ENCODE measurements around the gene PAPOLB.
A peak's percentile ranks its signal among the peaks of the same experiment; 100 is the strongest.

PAPOLB gene

GRCh38 chr7:4840079-4840501, 21.7 kb downstream of the PAPOLB start:
- DNase-seq, result no peak

GRCh38 chr7:4838626-4839334, 23.1 kb downstream of the PAPOLB start:
- no peak for DNase-seq

GRCh38 chr7:4837803-4838625, 23.8 kb downstream of the PAPOLB start:
- peak; percentile 37 for DNase-seq

GRCh38 chr7:4837041-4837802, 24.6 kb downstream of the PAPOLB start:
- DNase-seq, result no peak

GRCh38 chr7:4836206-4836661, 25.6 kb downstream of the PAPOLB start:
- no peak for DNase-seq

GRCh38 chr7:4835398-4836205, 26.2 kb downstream of the PAPOLB start:
- DNase-seq, result no peak

- no peak for DNase-seq
Measured at GRCh38 chr7:4834601-4835397, 27.0 kb downstream of the PAPOLB start.

GRCh38 chr7:4833691-4834600, 27.9 kb downstream of the PAPOLB start:
- DNase-seq, result no peak

GRCh38 chr7:4833176-4833575, 28.7 kb downstream of the PAPOLB start:
- DNase-seq, result no peak

- no peak for DNase-seq
Measured at GRCh38 chr7:4832711-4833110, 29.1 kb downstream of the PAPOLB start.

GRCh38 chr7:4831723-4832495, 29.9 kb downstream of the PAPOLB start:
- DNase-seq, result no peak

GRCh38 chr7:4830176-4830575, 31.7 kb downstream of the PAPOLB start:
- peak; percentile 31 for DNase-seq

- no peak for DNase-seq
Measured at GRCh38 chr7:4828720-4829383, 33.0 kb downstream of the PAPOLB start.

- no peak for DNase-seq
Measured at GRCh38 chr7:4825081-4825480, 36.7 kb downstream of the PAPOLB start.

- DNase-seq, result no peak
Measured at GRCh38 chr7:4824120-4824775, 37.6 kb downstream of the PAPOLB start.

GRCh38 chr7:4823441-4824119, 38.2 kb downstream of the PAPOLB start:
- no peak for DNase-seq

- DNase-seq, result no peak
Measured at GRCh38 chr7:4822677-4823076, 39.2 kb downstream of the PAPOLB start.

GRCh38 chr7:4820967-4821471, 40.8 kb downstream of the PAPOLB start:
- no peak for DNase-seq
